Suppressor macrophage (primary cell): ENCODE results near the gene RUFY3.
A peak's percentile ranks its signal among the peaks of the same experiment; 100 is the strongest.
"Not testable (repeated sequence)": the region's sequence is repeated elsewhere in the genome, so short reads cannot be mapped to it uniquely, and the experiment has no call there.

Source experiments
- DNase-seq, 4 experiments: peaks; one replicate each; pipeline ENCODE4 v3.0.0-alpha.2; 2020 to 2022

RUFY3 gene

GRCh38 chr4:70706044-70706461, 15.7 kb upstream of the RUFY3 start:
- no peak for DNase-seq

- DNase-seq, result peak in 1 of 4 experiments; percentile 20
Observed at GRCh38 chr4:70706516-70706915, 15.2 kb upstream of the RUFY3 start.

- no peak for DNase-seq
Observed at GRCh38 chr4:70709611-70710205, 12.1 kb upstream of the RUFY3 start.

- DNase-seq, result no peak
Observed at GRCh38 chr4:70711599-70711998, 10.2 kb upstream of the RUFY3 start.

- DNase-seq, result no peak
Observed at GRCh38 chr4:70712150-70712549, 9.6 kb upstream of the RUFY3 start.

- DNase-seq, result no peak
Observed at GRCh38 chr4:70712604-70713452, 8.9 kb upstream of the RUFY3 start.

GRCh38 chr4:70713453-70714078, 8.2 kb upstream of the RUFY3 start:
- peak; percentile 32 to 78 (median 54) for DNase-seq

GRCh38 chr4:70714079-70714887, 7.5 kb upstream of the RUFY3 start:
- peak in 1 of 4 experiments; percentile 48 for DNase-seq

- DNase-seq, result peak; percentile 38 to 74 (median 58)
Observed at GRCh38 chr4:70715097-70715496, 6.7 kb upstream of the RUFY3 start.

GRCh38 chr4:70718811-70719604, 2.8 kb upstream of the RUFY3 start:
- no peak for DNase-seq

- DNase-seq, result no peak
Observed at GRCh38 chr4:70722199-70722791, 531 bp downstream of the RUFY3 start.

- DNase-seq, result no peak
Observed at GRCh38 chr4:70724463-70724862, 2.7 kb downstream of the RUFY3 start.

GRCh38 chr4:70725633-70726032, 3.9 kb downstream of the RUFY3 start:
- DNase-seq, result no peak

- DNase-seq, result not testable (repeated sequence)
Observed at GRCh38 chr4:70726515-70726914, 4.8 kb downstream of the RUFY3 start.

- no peak for DNase-seq
Observed at GRCh38 chr4:70728091-70728490, 6.3 kb downstream of the RUFY3 start.

GRCh38 chr4:70732878-70733277, 11.1 kb downstream of the RUFY3 start:
- DNase-seq, result not testable (repeated sequence)

GRCh38 chr4:70734168-70734954, 12.6 kb downstream of the RUFY3 start:
- DNase-seq, result peak; percentile 49 to 81 (median 66)

- peak in 1 of 4 experiments; percentile 9 for DNase-seq
Observed at GRCh38 chr4:70734971-70735370, 13.2 kb downstream of the RUFY3 start.

- peak; percentile 31 to 65 (median 60) for DNase-seq
Observed at GRCh38 chr4:70735915-70736314, 14.2 kb downstream of the RUFY3 start.

GRCh38 chr4:70737006-70737405, 15.2 kb downstream of the RUFY3 start:
- DNase-seq, result peak in 1 of 4 experiments; percentile 12

- no peak for DNase-seq
Observed at GRCh38 chr4:70737409-70737808, 15.6 kb downstream of the RUFY3 start.
